HEK293 (cell line): ENCODE data around the gene CCER1.
"Not testable (repeated sequence)": the region's sequence is repeated elsewhere in the genome, so short reads cannot be mapped to it uniquely, and the experiment has no call there.

ENCODE experiments used
- CTCF ChIA-PET: fragments of 350-600 bp; formaldehyde crosslinking; extraction: SDS; loops from one replicate; lab custom pipeline; 2021; ENCODE audit warnings: antibody characterized with exemption; lab: Yijun Ruan, JAX
- POLR2A ChIA-PET: fragments of 300-600 bp; formaldehyde crosslinking; extraction: SDS; loops from one replicate; lab custom pipeline; 2020; ENCODE audit warnings: antibody characterized with exemption, inconsistent platforms; lab: Yijun Ruan, JAX
- H3K27ac ChIP-seq: fragments of 200-500 bp; sonication (Bioruptor generic); 2 replicates; pipeline ENCODE4 v1.5.1; 2014; ENCODE audit warnings: low read depth, low read length, control low read depth, inconsistent platforms; ENCODE audit errors: extremely low read depth
- H3K36me3 ChIP-seq, 2 experiments: fragments of 200-500 bp in 1 of 2; sonication (Bioruptor generic) in 1 of 2; 1 replicate in 1 of 2; 2 replicates in 1 of 2; pipeline ENCODE4 v1.5.1; 2014 to 2017; ENCODE audit warnings: inconsistent platforms in 2 of 2, low read length in 2 of 2; ENCODE audit not compliant: control insufficient read depth in 2 of 2, insufficient read depth in 1 of 2
- H3K4me1 ChIP-seq: fragments of 200-500 bp; sonication (Bioruptor generic); 2 replicates; pipeline ENCODE4 v1.5.1; 2014; ENCODE audit warnings: mild to moderate bottlenecking, low read length, inconsistent platforms; ENCODE audit not compliant: control insufficient read depth, insufficient read depth
- H3K4me3 ChIP-seq: 2 replicates; pipeline ENCODE4 v1.5.1; 2011; ENCODE audit warnings: low read depth, mild to moderate bottlenecking, control low read depth, low read length, moderate library complexity
- H3K9me3 ChIP-seq: fragments of 200-500 bp; sonication (Bioruptor generic); 2 replicates; pipeline ENCODE4 v1.5.1; 2014; ENCODE audit warnings: low read depth, low read length, inconsistent platforms; ENCODE audit not compliant: control insufficient read depth, insufficient read depth
- AEBP2 ChIP-seq: fragments of 450-650 bp; formaldehyde crosslinking; IDR thresholded peaks from 2 replicates; pipeline ENCODE4 v1.5.1; 2016; ENCODE audit warnings: missing biosample characterization, missing genetic modification characterization, borderline replicate concordance
- IKZF3 ChIP-seq: fragments of 450-650 bp; IDR thresholded peaks from 2 replicates; pipeline ENCODE4 v1.5.0; 2018; ENCODE audit warnings: missing biosample characterization, mild to moderate bottlenecking, missing genetic modification characterization, moderate library complexity
- OVOL3 ChIP-seq: fragments of 450-650 bp; formaldehyde crosslinking; IDR thresholded peaks from 2 replicates; pipeline ENCODE4 v1.5.1; 2016; ENCODE audit warnings: missing biosample characterization, missing genetic modification characterization
- ZFP41 ChIP-seq: fragments of 450-650 bp; formaldehyde crosslinking; IDR thresholded peaks from 2 replicates; pipeline ENCODE4 v1.5.1; 2016; ENCODE audit warnings: missing biosample characterization, missing genetic modification characterization, borderline replicate concordance
- ZIC2 ChIP-seq: fragments of 450-650 bp; formaldehyde crosslinking; IDR thresholded peaks from 2 replicates; pipeline ENCODE4 v1.5.1; 2016; ENCODE audit warnings: missing biosample characterization, missing genetic modification characterization
- ZNF174 ChIP-seq: fragments of 450-650 bp; formaldehyde crosslinking; IDR thresholded peaks from 2 replicates; pipeline ENCODE4 v1.5.0; 2017; ENCODE audit warnings: missing biosample characterization, mild to moderate bottlenecking, missing genetic modification characterization
- ZNF184 ChIP-seq: fragments of 450-650 bp; IDR thresholded peaks from 2 replicates; pipeline ENCODE4 v1.5.1; 2018; ENCODE audit warnings: missing biosample characterization, mild to moderate bottlenecking, missing genetic modification characterization
- ZNF202 ChIP-seq: fragments of 450-650 bp; formaldehyde crosslinking; IDR thresholded peaks from 2 replicates; pipeline ENCODE4 v1.5.1; 2016; ENCODE audit warnings: missing biosample characterization, missing genetic modification characterization, borderline replicate concordance
- ZNF221 ChIP-seq: fragments of 450-650 bp; formaldehyde crosslinking; IDR thresholded peaks from 2 replicates; pipeline ENCODE4 v1.5.1; 2017; ENCODE audit warnings: missing biosample characterization, missing genetic modification characterization, borderline replicate concordance
- ZNF398 ChIP-seq: fragments of 450-650 bp; formaldehyde crosslinking; IDR thresholded peaks from 2 replicates; pipeline ENCODE4 v1.5.1; 2017; ENCODE audit warnings: missing biosample characterization, missing genetic modification characterization
- ZNF404 ChIP-seq: fragments of 450-650 bp; formaldehyde crosslinking; IDR thresholded peaks from 2 replicates; pipeline ENCODE4 v1.5.1; 2017; ENCODE audit warnings: missing biosample characterization, missing genetic modification characterization
- ZNF426 ChIP-seq: fragments of 450-650 bp; formaldehyde crosslinking; IDR thresholded peaks from 2 replicates; pipeline ENCODE4 v1.5.1; 2017; ENCODE audit warnings: missing biosample characterization, missing genetic modification characterization, mild to moderate bottlenecking, inconsistent platforms, moderate library complexity
- ZNF548 ChIP-seq: fragments of 450-650 bp; formaldehyde crosslinking; IDR thresholded peaks from 2 replicates; pipeline ENCODE4 v1.5.1; 2016; ENCODE audit warnings: missing biosample characterization, missing genetic modification characterization
- ZNF580 ChIP-seq: fragments of 450-650 bp; formaldehyde crosslinking; IDR thresholded peaks from 2 replicates; pipeline ENCODE4 v1.5.1; 2016; ENCODE audit warnings: missing biosample characterization, missing genetic modification characterization
- ZNF621 ChIP-seq: fragments of 450-650 bp; formaldehyde crosslinking; IDR thresholded peaks from 2 replicates; pipeline ENCODE4 v1.5.1; 2017; ENCODE audit warnings: missing biosample characterization, missing genetic modification characterization
- ZNF664 ChIP-seq: fragments of 450-650 bp; formaldehyde crosslinking; IDR thresholded peaks from 2 replicates; pipeline ENCODE4 v1.5.1; 2016; ENCODE audit warnings: missing biosample characterization, missing genetic modification characterization
- ZNF843 ChIP-seq: fragments of 450-650 bp; formaldehyde crosslinking; IDR thresholded peaks from 2 replicates; pipeline ENCODE4 v1.5.1; 2016; ENCODE audit warnings: missing biosample characterization, missing genetic modification characterization
- TF ChIP-seq, protein P1 (sequence below): fragments of 450-650 bp; formaldehyde crosslinking; IDR thresholded peaks from 2 replicates; pipeline ENCODE4 v1.5.1; 2016; ENCODE audit warnings: missing biosample characterization, missing genetic modification characterization
- TF ChIP-seq, protein P2 (sequence below): fragments of 450-650 bp; formaldehyde crosslinking; conservative IDR thresholded peaks from 2 replicates; pipeline ENCODE4 v1.5.1; 2016; ENCODE audit warnings: low read depth, missing biosample characterization, missing genetic modification characterization

CCER1 gene

DNA sequence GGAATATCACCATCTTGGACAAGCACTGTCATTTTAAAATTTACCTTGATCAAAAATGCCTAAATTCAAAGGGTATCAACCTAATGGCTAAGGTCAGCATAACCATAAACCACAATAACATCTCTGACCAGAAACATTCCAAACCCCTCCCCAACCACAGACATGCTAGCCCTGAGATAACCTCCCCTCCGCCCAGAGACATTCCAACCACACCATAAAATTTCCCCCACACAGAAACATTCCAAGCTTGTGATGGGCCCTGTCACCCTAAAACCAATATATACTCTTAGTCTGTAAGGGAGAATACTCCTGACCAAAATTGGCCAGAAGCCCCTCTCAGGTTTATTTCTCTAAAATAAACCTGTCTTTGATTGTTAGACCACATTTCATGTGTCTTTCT is 32.1 kb upstream of the CCER1 start (continued):
- TF ChIP-seq, protein P1, sequence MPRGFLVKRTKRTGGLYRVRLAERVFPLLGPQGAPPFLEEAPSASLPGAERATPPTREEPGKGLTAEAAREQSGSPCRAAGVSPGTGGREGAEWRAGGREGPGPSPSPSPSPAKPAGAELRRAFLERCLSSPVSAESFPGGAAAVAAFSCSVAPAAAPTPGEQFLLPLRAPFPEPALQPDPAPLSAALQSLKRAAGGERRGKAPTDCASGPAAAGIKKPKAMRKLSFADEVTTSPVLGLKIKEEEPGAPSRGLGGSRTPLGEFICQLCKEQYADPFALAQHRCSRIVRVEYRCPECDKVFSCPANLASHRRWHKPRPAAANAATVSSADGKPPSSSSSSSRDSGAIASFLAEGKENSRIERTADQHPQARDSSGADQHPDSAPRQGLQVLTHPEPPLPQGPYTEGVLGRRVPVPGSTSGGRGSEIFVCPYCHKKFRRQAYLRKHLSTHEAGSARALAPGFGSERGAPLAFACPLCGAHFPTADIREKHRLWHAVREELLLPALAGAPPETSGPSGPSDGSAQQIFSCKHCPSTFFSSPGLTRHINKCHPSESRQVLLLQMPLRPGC (tag by site-specific recombination) = no peak
- TF ChIP-seq IKZF3 (tag by site-specific recombination) = no peak
- no peak for TF ChIP-seq ZNF174 (tag by site-specific recombination)
- TF ChIP-seq ZNF398 (tag by site-specific recombination) = no peak
- TF ChIP-seq ZNF664 (tag by site-specific recombination) = no peak
- TF ChIP-seq ZNF202 = no peak
- TF ChIP-seq ZNF621 (tag by site-specific recombination) = no peak
- TF ChIP-seq ZIC2 (tag by site-specific recombination) = no peak
- TF ChIP-seq ZNF404 = no peak
- TF ChIP-seq OVOL3 (tag by site-specific recombination) = no peak
- TF ChIP-seq ZNF548 (tag by site-specific recombination) = no peak

GRCh38 chr12:90985331-90985730 is 30.4 kb upstream of the CCER1 start:
- CTCF ChIA-PET, POLR2A ChIA-PET, H3K4me1 ChIP-seq, H3K36me3 ChIP-seq, H3K4me3 ChIP-seq, H3K27ac ChIP-seq, H3K9me3 ChIP-seq: not testable (repeated sequence)

DNA sequence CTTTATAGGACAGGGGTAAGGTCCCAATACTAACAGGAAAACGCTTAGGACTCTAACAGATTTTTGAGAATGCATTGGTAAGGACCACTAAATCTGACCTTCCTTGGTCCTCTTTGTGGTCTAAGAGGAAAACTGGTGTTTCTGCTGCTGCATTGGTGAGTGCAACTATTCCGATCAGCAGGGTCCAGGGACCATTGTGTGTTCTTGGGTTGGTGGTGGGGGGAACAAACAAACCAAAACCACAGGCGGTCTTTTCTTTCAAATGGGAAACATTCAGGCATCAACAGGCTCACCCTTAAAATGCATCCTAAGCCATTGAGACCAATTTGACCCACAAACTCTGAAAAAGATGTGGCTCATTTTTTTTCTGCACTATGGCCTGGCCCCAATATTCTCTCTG is 29.1 kb upstream of the CCER1 start:
- H3K27ac ChIP-seq = no peak overlapping the region
- ChIA-PET CTCF (interaction anchor here (0.9 to 2.0 kb wide), 2 partner anchors 124 to 371 kb away, joined by 3 to 10 read pairs; no protein-coding TSS in a partner anchor), POLR2A (no interaction called here)
- TF ChIP-seq ZNF221 (no peak), ZNF426 (tag by site-specific recombination) (no peak), ZNF184 (tag by site-specific recombination) (no peak), ZNF580 (tag by site-specific recombination) (no peak), ZFP41 (tag by site-specific recombination) (no peak), AEBP2 (no peak), ZNF843 (no peak)
- TF ChIP-seq, protein P2, sequence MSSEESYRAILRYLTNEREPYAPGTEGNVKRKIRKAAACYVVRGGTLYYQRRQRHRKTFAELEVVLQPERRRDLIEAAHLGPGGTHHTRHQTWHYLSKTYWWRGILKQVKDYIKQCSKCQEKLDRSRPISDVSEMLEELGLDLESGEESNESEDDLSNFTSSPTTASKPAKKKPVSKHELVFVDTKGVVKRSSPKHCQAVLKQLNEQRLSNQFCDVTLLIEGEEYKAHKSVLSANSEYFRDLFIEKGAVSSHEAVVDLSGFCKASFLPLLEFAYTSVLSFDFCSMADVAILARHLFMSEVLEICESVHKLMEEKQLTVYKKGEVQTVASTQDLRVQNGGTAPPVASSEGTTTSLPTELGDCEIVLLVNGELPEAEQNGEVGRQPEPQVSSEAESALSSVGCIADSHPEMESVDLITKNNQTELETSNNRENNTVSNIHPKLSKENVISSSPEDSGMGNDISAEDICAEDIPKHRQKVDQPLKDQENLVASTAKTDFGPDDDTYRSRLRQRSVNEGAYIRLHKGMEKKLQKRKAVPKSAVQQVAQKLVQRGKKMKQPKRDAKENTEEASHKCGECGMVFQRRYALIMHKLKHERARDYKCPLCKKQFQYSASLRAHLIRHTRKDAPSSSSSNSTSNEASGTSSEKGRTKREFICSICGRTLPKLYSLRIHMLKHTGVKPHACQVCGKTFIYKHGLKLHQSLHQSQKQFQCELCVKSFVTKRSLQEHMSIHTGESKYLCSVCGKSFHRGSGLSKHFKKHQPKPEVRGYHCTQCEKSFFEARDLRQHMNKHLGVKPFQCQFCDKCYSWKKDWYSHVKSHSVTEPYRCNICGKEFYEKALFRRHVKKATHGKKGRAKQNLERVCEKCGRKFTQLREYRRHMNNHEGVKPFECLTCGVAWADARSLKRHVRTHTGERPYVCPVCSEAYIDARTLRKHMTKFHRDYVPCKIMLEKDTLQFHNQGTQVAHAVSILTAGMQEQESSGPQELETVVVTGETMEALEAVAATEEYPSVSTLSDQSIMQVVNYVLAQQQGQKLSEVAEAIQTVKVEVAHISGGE (tag by site-specific recombination) = no peak
- H3K4me3 ChIP-seq = no peak overlapping the region
- no peaks in the 10 kb centered on the region for H3K4me1 ChIP-seq
- H3K9me3 ChIP-seq = 0 out of 2 replicates have a peak, but pooled peaks cover 2% of the 10 kb centered on the region
- no peaks in the 10 kb centered on the region for H3K36me3 ChIP-seq
